Stimulated activated CD8-positive, alpha-beta memory T cell treated with anti-CD3 and anti-CD28 coated beads, Interleukin-15, amount 100 ng/mL, for 48 hours (primary cell): ENCODE data around the gene CRYGN.

Experiments used
- DNase-seq, 2 donors: peaks; one replicate each; pipeline ENCODE4 v3.0.0-alpha.2; 2020; ENCODE audit warnings: low read depth in 2 of 2

CRYGN gene

GRCh38 chr7:151459726-151460473, 20.0 kb upstream of the CRYGN start:
- no peak for DNase-seq

- DNase-seq, result no peak
Observed at GRCh38 chr7:151457534-151457933, 17.6 kb upstream of the CRYGN start.

- no peak for DNase-seq
Observed at GRCh38 chr7:151456782-151457181, 16.8 kb upstream of the CRYGN start.

GRCh38 chr7:151456276-151456675, 16.3 kb upstream of the CRYGN start:
- DNase-seq, result no peak

GRCh38 chr7:151455690-151456089, 15.7 kb upstream of the CRYGN start:
- DNase-seq, result no peak

GRCh38 chr7:151454932-151455530, 15.1 kb upstream of the CRYGN start:
- no peak for DNase-seq

GRCh38 chr7:151454305-151454704, 14.4 kb upstream of the CRYGN start:
- DNase-seq, result no peak

- no peak for DNase-seq
Observed at GRCh38 chr7:151453326-151453791, 13.4 kb upstream of the CRYGN start.

- DNase-seq, result no peak
Observed at GRCh38 chr7:151452680-151453325, 12.9 kb upstream of the CRYGN start.

GRCh38 chr7:151451626-151452571, 12.0 kb upstream of the CRYGN start:
- DNase-seq, result no peak

GRCh38 chr7:151451156-151451555, 11.2 kb upstream of the CRYGN start:
- DNase-seq, result no peak

GRCh38 chr7:151449990-151450389, 10.0 kb upstream of the CRYGN start:
- DNase-seq, result no peak

GRCh38 chr7:151448261-151449252, 8.6 kb upstream of the CRYGN start:
- peak; percentile 50 to 55 for DNase-seq

- no peak for DNase-seq
Observed at GRCh38 chr7:151447901-151448260, 7.9 kb upstream of the CRYGN start.

GRCh38 chr7:151447312-151447711, 7.4 kb upstream of the CRYGN start:
- DNase-seq, result no peak

GRCh38 chr7:151446412-151446811, 6.5 kb upstream of the CRYGN start:
- no peak for DNase-seq

GRCh38 chr7:151444632-151445031, 4.7 kb upstream of the CRYGN start:
- no peak for DNase-seq

- DNase-seq, result no peak
Observed at GRCh38 chr7:151442776-151443496, 3.0 kb upstream of the CRYGN start.

GRCh38 chr7:151440799-151441445, 981 bp upstream of the CRYGN start:
- DNase-seq, result no peak
